NOMO-1 treated with dmso at 0.1 percent for 144 hours (cell line): Measurements from ENCODE around the gene PIM2.

ENCODE experiments used
- DNase-seq: peaks from one replicate; lab custom pipeline; 2025; ENCODE audit not compliant: unreplicated experiment; lab: John Stamatoyannopoulos, UW

The PIM2 gene

DNA sequence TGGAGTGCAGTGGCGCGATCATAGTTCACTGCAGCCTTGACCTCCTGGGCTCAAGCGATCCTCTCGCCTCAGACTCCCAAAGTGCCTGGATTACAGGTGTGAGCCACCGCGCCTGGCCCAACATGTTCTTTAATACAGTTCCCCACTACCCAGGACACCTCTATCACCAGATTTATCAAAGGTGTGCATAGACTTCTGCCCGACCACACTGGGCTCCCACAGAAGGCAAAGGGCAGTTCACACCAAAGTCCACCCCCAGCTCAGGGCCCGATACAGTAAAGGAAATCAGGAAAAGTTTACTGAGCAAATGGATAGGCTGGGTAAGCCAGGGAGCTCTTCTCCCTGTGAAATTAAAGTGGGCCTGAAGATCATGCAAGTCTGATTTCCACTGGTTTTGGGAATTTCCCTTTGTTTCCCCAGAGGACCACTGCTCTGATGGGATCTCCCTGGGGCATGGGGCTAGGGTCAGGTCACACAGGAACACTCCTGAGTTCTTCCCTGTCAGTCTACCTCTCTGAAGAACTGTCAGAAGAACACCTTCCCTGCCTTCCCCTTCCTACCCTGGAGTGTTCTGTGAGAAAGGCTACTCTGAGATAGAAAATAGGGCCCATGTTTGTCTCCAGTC is 17.7 kb upstream of the PIM2 start:
- no peak for DNase-seq

- DNase-seq: no peak
These were observed 16.5 kb upstream of the PIM2 start for GRCh38 chrX:48935301-48935670.

DNA sequence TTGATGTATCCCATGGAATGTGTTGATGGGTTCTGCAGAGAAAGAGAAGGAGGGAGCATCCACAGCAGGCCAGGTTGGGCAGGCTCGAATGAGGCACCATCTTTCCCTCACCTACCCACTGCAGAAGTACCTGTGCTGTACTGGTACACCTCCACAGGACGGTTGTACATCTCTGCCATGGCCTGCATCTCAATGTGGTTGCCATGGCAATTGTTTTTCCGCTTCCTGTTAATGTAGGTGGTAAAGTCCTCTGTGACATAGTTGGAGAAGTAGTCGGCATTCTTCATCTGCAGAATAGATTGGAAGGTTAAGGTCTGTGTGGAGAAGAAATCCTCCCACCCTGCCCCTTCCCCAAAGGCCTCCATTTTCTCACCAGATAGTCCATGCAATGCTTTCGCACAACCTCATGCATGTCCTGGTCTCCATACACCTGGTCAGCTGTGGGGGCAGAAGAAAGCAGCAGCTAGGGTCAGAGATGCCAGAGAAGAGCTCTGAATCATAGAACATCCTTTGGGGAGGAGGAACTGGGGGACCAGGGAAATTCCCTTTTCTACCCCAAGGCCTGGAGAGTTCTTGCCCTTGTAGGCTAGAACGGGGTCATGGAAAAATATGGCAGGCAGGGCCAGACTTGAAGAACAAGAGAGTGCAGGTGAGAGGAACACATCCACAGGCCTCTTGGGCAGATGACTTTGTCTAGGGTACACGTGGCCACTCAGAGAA is 15.9 kb upstream of the PIM2 start:
- DNase-seq: no peak

- no peak for DNase-seq
These were observed 14.9 kb upstream of the PIM2 start for GRCh38 chrX:48933757-48934156.

DNA sequence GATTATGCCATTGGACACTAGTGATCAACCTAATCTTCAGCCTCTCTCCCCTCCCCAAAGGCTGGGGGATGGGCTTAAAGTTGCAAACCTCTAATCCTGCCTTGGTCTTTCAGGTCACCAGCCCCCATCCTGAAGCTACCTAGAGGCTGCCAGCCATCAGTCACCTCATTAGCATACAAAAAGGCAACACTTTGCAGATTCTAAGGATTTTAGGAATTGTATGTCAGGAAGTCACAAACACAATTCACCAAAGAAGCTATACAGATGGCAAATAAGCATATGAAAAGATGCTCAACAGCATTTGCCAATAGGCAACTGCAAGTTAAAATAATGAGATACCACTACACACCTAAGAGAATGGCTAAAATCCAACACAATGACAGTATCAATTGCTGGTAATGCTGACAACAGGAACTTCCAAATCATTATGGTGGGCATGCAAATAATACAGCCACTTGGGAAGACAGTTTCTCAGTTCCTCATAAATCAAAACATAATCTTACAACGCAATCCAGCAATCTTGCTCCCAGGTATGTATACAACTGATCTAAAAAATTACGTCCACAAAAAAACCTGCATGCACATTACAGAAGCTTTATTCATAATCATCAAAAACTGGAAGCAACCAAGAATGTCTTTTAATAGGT is 9.0 kb upstream of the PIM2 start:
- DNase-seq: no peak

- no peak for DNase-seq
These were observed 8.3 kb upstream of the PIM2 start for GRCh38 chrX:48927123-48927522.

DNA sequence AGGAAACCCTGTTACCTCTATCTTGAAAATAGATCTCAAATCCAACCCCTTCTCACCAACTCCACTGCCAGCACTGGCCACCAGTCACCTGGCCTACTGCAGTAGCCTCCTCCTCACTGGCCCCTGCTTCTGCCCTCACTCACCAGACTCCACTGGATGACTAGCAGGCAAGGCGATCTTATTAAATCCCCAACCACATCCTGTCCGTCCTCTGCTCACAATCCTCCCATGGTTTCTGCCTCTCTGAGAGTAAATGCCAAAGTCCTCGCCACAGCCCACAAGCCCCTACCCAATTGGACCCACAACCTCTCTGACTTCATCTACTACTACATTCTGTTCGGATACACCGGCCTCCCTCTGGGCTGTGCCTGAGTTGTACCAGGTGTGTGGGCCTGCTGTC is 5.4 kb upstream of the PIM2 start:
- DNase-seq: no peak

DNA sequence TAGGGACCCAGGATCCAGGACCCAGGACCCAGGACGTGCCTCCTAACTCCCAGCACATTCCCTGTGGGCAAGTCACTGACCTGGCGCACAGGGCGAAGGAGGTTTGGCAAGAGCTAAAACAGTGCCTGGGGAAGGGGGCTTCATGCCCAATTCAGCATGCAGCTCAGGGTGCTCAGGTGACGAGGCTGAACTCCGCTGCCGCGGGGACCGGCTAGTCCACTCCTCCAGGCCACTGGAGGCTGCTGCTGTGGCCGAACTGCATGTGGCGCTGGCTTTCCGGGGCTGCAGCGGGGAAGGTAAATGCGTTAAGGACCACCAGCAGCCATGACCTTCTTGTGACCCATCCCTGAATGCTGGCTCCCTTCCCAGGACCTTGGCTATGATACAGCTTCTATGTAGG is 4.9 kb upstream of the PIM2 start:
- DNase-seq: no peak

DNA sequence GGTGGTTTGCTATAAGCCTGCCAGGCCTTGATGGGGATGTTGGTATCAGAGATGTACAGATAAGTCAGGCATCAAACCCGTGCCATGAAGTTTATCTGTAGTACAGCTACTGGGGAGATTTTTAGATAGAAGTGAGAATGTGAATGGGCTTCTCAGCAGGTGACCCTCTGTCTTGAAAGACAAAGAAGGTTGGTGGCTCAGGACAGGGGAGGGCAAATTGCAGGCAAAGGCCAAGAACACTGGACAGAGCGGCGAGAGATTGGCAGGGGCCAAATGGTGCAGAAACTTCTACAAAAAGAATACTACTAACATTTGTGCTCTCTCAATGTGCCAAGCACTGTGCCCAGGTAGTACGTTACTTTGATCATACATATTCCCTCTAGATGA is 1.9 kb upstream of the PIM2 start:
- DNase-seq: no peak

DNA sequence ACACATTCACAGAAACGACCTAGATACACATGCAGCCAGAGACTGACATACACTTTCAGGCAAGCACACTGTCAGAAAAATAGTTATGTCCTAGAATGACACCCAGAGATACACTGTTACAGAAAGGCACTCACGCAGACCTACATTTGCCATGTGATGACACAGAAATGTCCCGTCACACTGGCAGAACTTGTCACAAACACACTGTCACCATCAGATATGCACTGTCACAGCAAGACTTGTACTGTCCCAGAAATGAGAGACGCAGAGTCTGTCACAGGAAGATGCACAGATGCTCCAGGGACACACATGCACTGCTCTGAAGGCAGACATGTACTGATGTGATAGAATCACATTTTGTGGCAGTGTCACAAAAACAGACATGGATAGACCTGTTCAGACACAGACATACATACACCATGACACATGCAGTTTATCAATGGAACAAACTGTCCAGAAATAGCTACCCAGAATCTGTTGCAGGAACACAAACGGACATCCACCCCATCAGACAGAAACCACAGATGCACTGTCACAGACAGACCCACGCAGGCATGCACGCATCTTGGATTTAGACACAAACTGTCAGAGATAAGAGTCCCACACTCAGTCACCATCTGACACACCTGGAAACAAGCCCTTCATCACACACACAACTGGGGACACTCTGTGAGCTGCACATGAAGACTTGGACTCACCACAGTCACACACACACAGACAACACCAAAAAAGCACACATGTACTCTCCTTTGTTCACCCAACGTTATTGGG is 1.3 kb upstream of the PIM2 start:
- DNase-seq: no peak

GRCh38 chrX:48919360-48919841 is 577 bp upstream of the PIM2 start:
- DNase-seq: no peak

GRCh38 chrX:48918301-48918642 is 552 bp downstream of the PIM2 start:
- no peak for DNase-seq

GRCh38 chrX:48917139-48918001 is 1.5 kb downstream of the PIM2 start:
- DNase-seq: peak; percentile 81

DNA sequence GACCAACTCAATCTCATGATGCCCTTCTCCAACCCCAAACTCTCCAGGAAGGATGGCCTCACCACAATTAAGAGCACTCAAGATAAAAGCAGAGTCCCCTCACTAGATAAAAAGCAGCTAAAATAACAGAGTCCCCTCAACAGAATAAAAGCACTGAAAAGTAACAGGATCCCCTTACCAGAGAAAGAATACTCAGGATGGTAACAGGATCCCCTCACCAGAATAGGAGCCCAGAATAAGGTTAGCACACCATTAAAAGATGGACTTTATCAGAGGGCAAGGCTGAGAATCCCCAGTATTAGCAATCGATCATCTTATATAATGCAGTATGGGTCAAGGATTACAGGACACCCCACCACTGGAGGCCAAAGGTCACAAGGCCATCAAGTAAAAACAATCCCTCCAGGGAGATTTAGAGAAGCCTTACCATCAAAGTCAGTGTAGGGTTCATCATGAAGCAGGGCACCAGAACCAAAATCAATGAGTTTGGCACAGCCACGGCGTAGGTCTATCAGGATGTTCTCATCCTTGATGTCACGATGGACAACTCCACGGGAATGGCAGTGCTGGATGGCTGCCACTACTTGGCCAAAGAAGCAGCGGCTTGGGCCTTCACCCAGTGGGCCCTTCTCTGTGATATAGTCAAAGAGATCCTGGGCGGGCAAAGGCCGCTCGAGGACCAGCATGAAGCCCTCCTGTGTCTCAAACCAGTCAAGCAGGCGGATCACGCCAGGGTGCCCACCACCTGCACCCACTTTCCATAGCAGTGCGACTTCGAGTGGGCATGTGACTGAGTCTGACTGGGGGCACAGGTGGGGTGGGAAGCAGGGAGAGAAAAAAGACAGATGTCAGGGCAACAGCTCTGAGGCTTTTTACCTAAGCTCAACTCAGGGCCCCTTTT is 4.0 kb downstream of the PIM2 start:
- no peak for DNase-seq

DNA sequence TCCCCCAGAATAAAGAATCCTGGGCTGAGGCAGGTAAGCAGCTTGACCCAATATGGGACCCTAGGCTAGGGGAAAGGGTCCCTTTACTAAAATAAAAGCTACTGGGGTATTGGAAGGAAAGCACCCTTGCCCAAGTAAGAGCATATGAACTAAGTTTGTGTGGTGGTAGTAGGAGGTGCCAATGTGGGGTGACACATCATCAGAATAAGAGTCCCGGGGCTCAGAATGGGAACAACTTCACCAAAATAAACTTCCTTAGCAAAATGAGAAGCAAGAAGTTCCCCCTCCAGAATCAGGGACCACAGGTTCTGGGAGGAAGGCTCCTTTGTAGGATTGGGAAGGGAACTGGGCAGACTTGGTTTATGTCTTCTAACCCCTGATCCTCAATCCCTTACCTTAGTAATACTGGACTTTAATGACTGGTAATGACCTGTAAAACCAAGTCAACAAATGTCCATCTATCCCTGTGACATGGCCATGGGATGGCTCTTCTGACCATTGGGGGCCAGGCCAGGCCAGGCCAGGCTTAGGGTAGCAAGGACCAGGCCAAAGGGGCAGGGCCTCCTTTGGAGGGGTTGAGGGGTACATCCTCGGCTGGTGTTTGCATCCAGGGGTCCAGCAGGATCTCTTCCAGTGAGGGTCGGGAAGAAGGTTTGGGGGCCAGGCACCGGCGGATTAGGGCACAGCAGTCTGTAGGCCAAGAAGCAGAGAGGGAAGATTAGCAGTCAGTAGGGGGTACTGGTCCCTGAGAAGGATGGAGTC is 5.0 kb downstream of the PIM2 start:
- no peak for DNase-seq

- peak; percentile 48 for DNase-seq
These were observed 7.2 kb downstream of the PIM2 start, which contains the start of gene SLC35A2 for GRCh38 chrX:48911412-48912182. SLC35A2 (minus strand) TSS chrX:48911646; CDS start chrX:48911636, 10 bp downstream.

DNA sequence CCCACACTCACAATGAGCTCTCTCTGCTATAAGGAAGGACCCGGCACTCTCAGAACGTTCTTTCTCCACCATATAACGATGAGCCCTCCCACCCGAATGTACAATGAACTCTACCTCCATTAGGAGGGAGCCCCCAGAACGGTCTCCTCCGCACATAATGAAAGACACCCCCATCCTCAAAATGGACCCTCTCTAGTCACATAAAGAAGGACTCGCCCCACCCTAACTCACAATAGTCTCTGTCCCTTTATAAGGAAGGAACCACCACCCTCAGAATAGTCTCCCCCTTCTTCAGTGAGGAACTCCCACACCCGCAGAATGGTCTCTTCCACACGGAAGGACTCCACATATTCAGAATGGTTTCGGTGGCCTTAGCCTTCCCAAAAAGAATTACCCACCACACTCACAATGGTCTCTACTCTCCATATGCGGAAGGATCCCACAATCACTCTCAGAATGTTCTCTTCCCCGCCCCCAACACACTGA is 7.9 kb downstream of the PIM2 start:
- no peak for DNase-seq

DNA sequence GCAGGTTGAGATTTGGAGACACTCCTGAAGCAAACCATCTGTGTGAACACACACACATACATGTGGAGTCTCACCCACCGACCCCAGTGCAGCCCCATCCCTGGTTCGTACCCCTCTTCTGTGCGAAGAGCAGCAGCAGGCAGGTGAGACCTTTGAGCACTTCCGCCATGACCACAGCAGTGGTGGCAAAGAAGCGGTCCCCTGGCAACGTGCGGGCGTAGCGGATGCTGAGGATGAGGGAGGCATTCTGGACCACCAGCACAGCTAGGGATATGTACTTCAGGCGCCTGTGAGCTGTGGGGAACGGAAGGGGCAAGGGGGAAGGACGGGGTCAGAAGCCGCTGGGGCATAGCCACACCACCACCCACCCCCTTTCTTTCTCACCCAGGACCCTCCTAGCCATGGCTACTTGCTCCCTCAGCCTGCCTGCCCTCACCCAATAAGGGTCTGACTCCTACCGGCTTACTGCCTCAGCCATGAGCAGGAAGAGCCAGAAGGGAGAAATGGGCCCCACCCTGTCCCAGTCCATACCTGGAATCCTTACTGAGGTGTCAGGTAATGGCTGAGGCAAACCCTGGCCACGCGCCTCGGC is 9.0 kb downstream of the PIM2 start:
- no peak for DNase-seq
